ENCODE data around the gene CNDP1. TPM values are rescaled to one million over a fixed set of nuclear protein-coding genes. Genes with fewer than 3 reads are reported as not detected.
A peak's percentile ranks its signal among the peaks of the same experiment; 100 is the strongest.

CNDP1 gene
- total and polyA plus RNA-seq, 2 donors (not counting 1 experiment from before 2014, with no cell fraction given) = 0.19 to 0.57 TPM

GRCh38 chr18:74494514-74494913, 39.8 kb upstream of the CNDP1 start:
- H3K27ac ChIP-seq (ENCODE audit: low read length in 2 of 2) = no peak overlapping the region
- intact Hi-C loops (cut with micrococcal nuclease) = loop anchor here (10.0 kb wide), 1 partner anchor 430 kb away; no protein-coding TSS in a partner anchor
- H3K4me1 ChIP-seq (ENCODE audit: control insufficient read depth in 2 of 2, insufficient read depth in 2 of 2, low read length in 2 of 2) = peaks cover 29 to 33% of the 10 kb centered on the region in 2 donors
- H2AFZ ChIP-seq (ENCODE audit: insufficient read depth, low read depth, low read length, poor library complexity, severe bottlenecking) = no peak overlapping the region
- Mint-ChIP-seq H3K27me3 (no peaks in the 10 kb centered on the region), H3K27ac (no peak overlapping the region), H3K9me3 (ENCODE audit: insufficient read depth) (no peaks in the 10 kb centered on the region), H3K4me1 (peaks cover 33% of the 10 kb centered on the region), H3K4me3 (no peak overlapping the region)
- ChIA-PET CTCF (interaction anchor here (1.6 to 5.2 kb wide), 4 partner anchors 140 to 184 kb away, joined by 4 to 75 read pairs (median 14); no protein-coding TSS in a partner anchor), POLR2A (no interaction called here)
- H3K9me3 ChIP-seq (ENCODE audit: control extremely low read depth in 1 of 3, control insufficient read depth in 2 of 3, insufficient read depth in 1 of 3, low read length in 2 of 3) = peaks cover 0 to 8% (median 0%) of the 10 kb centered on the region in 3 donors
- no peak overlapping the region for H3K4me3 ChIP-seq (ENCODE audit: control extremely low read depth in 1 of 5, extremely low read depth in 1 of 5, insufficient read depth in 1 of 5, low read depth in 2 of 5, low read length in 4 of 5)
- no peaks in the 10 kb centered on the region for H3K27me3 ChIP-seq (replicated peaks in 1 of 4; ENCODE audit: control extremely low read depth in 1 of 4, control insufficient read depth in 3 of 4, insufficient read depth in 4 of 4, low read length in 3 of 4)
- H3K36me3 ChIP-seq (replicated peaks in 1 of 2; ENCODE audit: control extremely low read depth in 1 of 2, control insufficient read depth in 1 of 2, extremely low read depth in 1 of 2, insufficient read depth in 2 of 2, low read length in 1 of 2) = no peaks in the 10 kb centered on the region
- no peak overlapping the region for H3K4me2 ChIP-seq (replicated peaks; ENCODE audit: low read depth, low read length, poor library complexity, severe bottlenecking)
- no peak for TF ChIP-seq CTCF (IDR thresholded peaks at IDR 0.05)
- H4K20me1 ChIP-seq (ENCODE audit: control insufficient read depth, insufficient read depth, low read length, poor library complexity, severe bottlenecking) = no peaks in the 10 kb centered on the region
- ATAC-seq (ENCODE audit: low read depth) (no peak), DNase-seq (no peak)
- peaks cover 13% of the 10 kb centered on the region for H3K79me2 ChIP-seq (ENCODE audit: control insufficient read depth, insufficient read depth, low read length)
- H3K9ac ChIP-seq (ENCODE audit: low read length) = no peak overlapping the region
- WGBS (ENCODE audit: insufficient coverage) = no CpG with 5 or more reads among the region's 1 CpG

GRCh38 chr18:74495581-74496507, 38.5 kb upstream of the CNDP1 start, which contains the start of gene CNDP2:
CNDP2 (plus strand) TSS chr18:74496363; CDS start chr18:74499974, 3,611 bp downstream.
- POLR2A ChIA-PET = interaction anchor here (0.5 to 1.7 kb wide), 3 partner anchors 102 to 431 kb away, joined by 3 to 6 read pairs (median 3); partner anchors contain the start of gene ZNF407
- peaks cover 43% of the 10 kb centered on the region for H3K4me1 Mint-ChIP-seq

More at GRCh38 chr18:74495581-74496507, 38.5 kb upstream of the CNDP1 start, which contains the start of gene CNDP2:
- Histone ChIP-seq H3K9ac (ENCODE audit: low read length) (peak within 1 kb of the TSS; percentile 90), H3K79me2 (ENCODE audit: control insufficient read depth, insufficient read depth, low read length) (peaks cover 13% of the 10 kb centered on the region), H4K20me1 (ENCODE audit: control insufficient read depth, insufficient read depth, low read length, poor library complexity, severe bottlenecking) (no peaks in the 10 kb centered on the region), H3K4me1 (ENCODE audit: control insufficient read depth in 2 of 2, insufficient read depth in 2 of 2, low read length in 2 of 2) (peaks cover 38% of the 10 kb centered on the region in 2 donors), H3K27me3 (replicated peaks in 1 of 4; ENCODE audit: control extremely low read depth in 1 of 4, control insufficient read depth in 3 of 4, insufficient read depth in 4 of 4, low read length in 3 of 4) (no peaks in the 10 kb centered on the region), H3K27ac (ENCODE audit: low read length in 2 of 2) (peak within 1 kb of the TSS; percentile 85 to 91), H3K36me3 (replicated peaks in 1 of 2; ENCODE audit: control extremely low read depth in 1 of 2, control insufficient read depth in 1 of 2, extremely low read depth in 1 of 2, insufficient read depth in 2 of 2, low read length in 1 of 2) (no peaks in the 10 kb centered on the region), H3K4me3 (ENCODE audit: control extremely low read depth in 1 of 5, extremely low read depth in 1 of 5, insufficient read depth in 1 of 5, low read depth in 2 of 5, low read length in 4 of 5) (peak within 1 kb of the TSS; percentile 19 to 95 (median 81)), H2AFZ (ENCODE audit: insufficient read depth, low read depth, low read length, poor library complexity, severe bottlenecking) (peak within 1 kb of the TSS; percentile 87), H3K9me3 (ENCODE audit: control extremely low read depth in 1 of 3, control insufficient read depth in 2 of 3, insufficient read depth in 1 of 3, low read length in 2 of 3) (peaks cover 0 to 8% (median 0%) of the 10 kb centered on the region in 3 donors), H3K4me2 (replicated peaks; ENCODE audit: low read depth, low read length, poor library complexity, severe bottlenecking) (peak within 1 kb of the TSS; percentile 94)
- Mint-ChIP-seq H3K27ac (peak within 1 kb of the TSS; percentile 94), H3K27me3 (no peaks in the 10 kb centered on the region), H3K9me3 (ENCODE audit: insufficient read depth) (no peaks in the 10 kb centered on the region), H3K4me3 (peak within 1 kb of the TSS; percentile 95)
- intact Hi-C loops (cut with micrococcal nuclease) = loop anchor here (1.0 to 10.0 kb wide), 6 partner anchors 101 to 2001 kb away; partner anchors contain the start of genes TIMM21, TSHZ1, ZNF407 and ZNF516
- WGBS (ENCODE audit: insufficient coverage) = 1% methylated on average over 61 of the region's 71 CpGs
- no peak for TF ChIP-seq CTCF (IDR thresholded peaks at IDR 0.05)
- TF ChIP-seq EZH2 (IDR thresholded peaks at IDR 0.05; ENCODE audit: borderline replicate concordance, insufficient read depth, low read depth, low read length, poor library complexity, severe bottlenecking) = no peak
- ATAC-seq (ENCODE audit: low read depth) (peak; percentile 79), DNase-seq (peak; percentile 99)
- CTCF ChIA-PET = interaction anchor here (0.7 to 5.2 kb wide), 3 partner anchors 10 to 301 kb away, joined by 3 to 75 read pairs (median 5); no protein-coding TSS in a partner anchor

Measured in B cell (primary cell).